AG04450 (cell line): ENCODE results near the gene SMAD7. TPM values are rescaled to one million over a fixed set of nuclear protein-coding genes. Genes with fewer than 3 reads are reported as not detected.
A peak's percentile ranks its signal among the peaks of the same experiment; 100 is the strongest.

ENCODE experiments used
- CTCF ChIA-PET: fragments of 300-600, 350-600 bp; formaldehyde crosslinking; extraction: SDS; loops from one replicate; lab custom pipeline; 2022; ENCODE audit warnings: antibody characterized with exemption, inconsistent platforms; lab: Charles Lee
- POLR2A ChIA-PET: fragments of 350-600 bp; formaldehyde crosslinking; extraction: SDS; loops from one replicate; lab custom pipeline; 2021; ENCODE audit warnings: antibody characterized with exemption, inconsistent platforms; lab: Yijun Ruan, JAX
- DNase-seq: peaks from one replicate; pipeline ENCODE4 v3.0.0-alpha.2; 2011; ENCODE audit warnings: low read depth, low spot score
- H3K27ac ChIP-seq: one replicate; pipeline ENCODE4 v1.5.1; 2012; ENCODE audit warnings: low read depth, low read length, control low read depth
- H3K27me3 ChIP-seq: one replicate; pipeline ENCODE4 v1.6.0; 2012; ENCODE audit warnings: low read length; ENCODE audit not compliant: control insufficient read depth, insufficient read depth
- H3K4me3 ChIP-seq: 2 replicates; pipeline ENCODE4 v1.5.1; 2011; ENCODE audit warnings: mild to moderate bottlenecking, low read depth, low read length, control low read depth
- H3K9me3 ChIP-seq: 2 replicates; pipeline ENCODE4 v1.5.1; 2012; ENCODE audit warnings: low read length; ENCODE audit not compliant: control insufficient read depth, insufficient read depth
- CTCF ChIP-seq: IDR thresholded peaks from 2 replicates; pipeline ENCODE4 v1.5.1; 2011; ENCODE audit warnings: low read depth, low read length, control low read depth, inconsistent platforms
- polyA plus RNA-seq: library from polyadenylated mRNA; depleted of rRNA; stranded (reverse); fragments of >200 nt; gene quantifications from 2 replicates; pipeline ENCODE4 v1.2.3, GENCODE V29; 2011

Gene SMAD7
- polyA plus RNA-seq, 1 experiment: 8.0 TPM

- H3K27me3 ChIP-seq: no peaks in the 10 kb centered on the region
- TF ChIP-seq CTCF: no peak
- no peak overlapping the region for H3K4me3 ChIP-seq
- no peak for DNase-seq
- H3K27ac ChIP-seq: peak overlapping the region; percentile 65
- no peaks in the 10 kb centered on the region; the same call in 1 of the 2 replicates for H3K9me3 ChIP-seq
- ChIA-PET POLR2A (interaction anchor here (1.0 kb wide), 1 partner anchor 41 kb away, joined by 5 read pairs; no protein-coding TSS in a partner anchor), CTCF (interaction anchor here (0.8 kb wide), 1 partner anchor 245 kb away, joined by 3 read pairs; no protein-coding TSS in a partner anchor)
These were observed 42.8 kb upstream of the SMAD7 start for GRCh38 chr18:48993586-48993985.

GRCh38 chr18:48992791-48993555 lies 42.2 kb upstream of the SMAD7 start:
- no peak overlapping the region for H3K27ac ChIP-seq
- ChIA-PET CTCF (no interaction called here), POLR2A (interaction anchor here (1.0 kb wide), 1 partner anchor 41 kb away, joined by 5 read pairs; no protein-coding TSS in a partner anchor)
- no peaks in the 10 kb centered on the region for H3K27me3 ChIP-seq
- H3K9me3 ChIP-seq: no peaks in the 10 kb centered on the region; the same call in 1 of the 2 replicates
- no peak for TF ChIP-seq CTCF
- no peak overlapping the region for H3K4me3 ChIP-seq
- DNase-seq: no peak

- Histone ChIP-seq H3K27ac (no peak overlapping the region), H3K27me3 (no peaks in the 10 kb centered on the region), H3K4me3 (no peak overlapping the region), H3K9me3 (peaks cover 4% of the 10 kb centered on the region; the same call in 1 of the 2 replicates)
- no peak for DNase-seq
- CTCF ChIA-PET: no interaction called here
- TF ChIP-seq CTCF: no peak
- POLR2A ChIA-PET: no interaction called here
These were observed 41.4 kb upstream of the SMAD7 start for GRCh38 chr18:48992133-48992532.

GRCh38 chr18:48991676-48992075 lies 40.9 kb upstream of the SMAD7 start:
- peaks cover 4% of the 10 kb centered on the region; the same call in 1 of the 2 replicates for H3K9me3 ChIP-seq
- H3K27me3 ChIP-seq: no peaks in the 10 kb centered on the region
- no peak overlapping the region for H3K27ac ChIP-seq
- H3K4me3 ChIP-seq: no peak overlapping the region
- POLR2A ChIA-PET: no interaction called here
- CTCF ChIA-PET: no interaction called here
- TF ChIP-seq CTCF: no peak
- DNase-seq: no peak

- H3K27me3 ChIP-seq: no peaks in the 10 kb centered on the region
- POLR2A ChIA-PET: no interaction called here
- no peak for DNase-seq
- H3K4me3 ChIP-seq: no peak overlapping the region
- peaks cover 4% of the 10 kb centered on the region; the same call in 1 of the 2 replicates for H3K9me3 ChIP-seq
- no peak overlapping the region for H3K27ac ChIP-seq
- TF ChIP-seq CTCF: no peak
- CTCF ChIA-PET: no interaction called here
These were observed 40.5 kb upstream of the SMAD7 start for GRCh38 chr18:48991319-48991660.
